GM21526 (cell line): ENCODE data around the gene ZMPSTE24.
"Not testable (repeated sequence)": the region's sequence is repeated elsewhere in the genome, so short reads cannot be mapped to it uniquely, and the experiment has no call there.

Experiments used
- ATAC-seq: cut with Tn5 transposase; IDR thresholded peaks from one replicate; pipeline ENCODE4 v1.9.1; 2021; ENCODE audit warnings: moderate library complexity; ENCODE audit not compliant: unreplicated experiment, low FRiP score

Gene ZMPSTE24

DNA sequence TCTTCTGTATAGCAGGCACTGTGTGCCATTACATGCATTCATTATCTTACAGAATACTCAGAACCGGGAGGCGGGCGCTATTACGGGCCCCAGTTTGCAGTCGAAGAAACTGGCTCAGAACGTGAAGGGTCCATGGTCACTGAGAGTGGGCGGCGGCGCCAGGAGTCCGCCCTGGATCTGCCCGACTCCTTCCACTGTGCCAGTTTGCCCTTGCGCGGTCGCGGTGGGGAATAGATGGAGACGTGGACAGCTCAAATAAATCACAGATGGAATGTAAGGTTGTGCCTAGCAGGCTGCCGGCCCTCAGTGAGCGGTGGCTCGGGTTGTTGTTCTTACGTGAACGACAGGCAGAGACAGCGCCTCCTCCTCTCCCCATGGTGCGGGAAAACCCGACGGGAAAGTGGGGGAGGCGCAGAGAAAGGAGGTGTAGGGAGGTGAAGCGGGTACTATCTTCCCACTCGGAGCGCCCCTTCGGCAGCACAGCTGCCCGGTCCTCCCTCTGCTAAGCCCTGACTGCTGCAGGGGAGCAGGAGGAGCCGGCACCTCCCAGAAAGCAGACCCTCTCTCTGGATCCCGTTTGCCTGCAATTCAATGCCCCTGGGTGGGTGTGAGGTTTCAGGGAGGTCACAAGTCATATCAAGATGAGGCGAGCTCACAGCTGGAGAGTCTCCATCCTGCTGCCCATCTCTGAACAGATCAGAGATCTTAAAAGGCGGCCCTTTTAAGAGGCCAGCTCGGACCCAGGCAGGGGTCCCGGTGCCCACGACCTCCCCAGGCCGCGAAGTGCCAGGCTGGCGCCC is 58.0 kb downstream of the ZMPSTE24 start:
- ATAC-seq: no peak

DNA sequence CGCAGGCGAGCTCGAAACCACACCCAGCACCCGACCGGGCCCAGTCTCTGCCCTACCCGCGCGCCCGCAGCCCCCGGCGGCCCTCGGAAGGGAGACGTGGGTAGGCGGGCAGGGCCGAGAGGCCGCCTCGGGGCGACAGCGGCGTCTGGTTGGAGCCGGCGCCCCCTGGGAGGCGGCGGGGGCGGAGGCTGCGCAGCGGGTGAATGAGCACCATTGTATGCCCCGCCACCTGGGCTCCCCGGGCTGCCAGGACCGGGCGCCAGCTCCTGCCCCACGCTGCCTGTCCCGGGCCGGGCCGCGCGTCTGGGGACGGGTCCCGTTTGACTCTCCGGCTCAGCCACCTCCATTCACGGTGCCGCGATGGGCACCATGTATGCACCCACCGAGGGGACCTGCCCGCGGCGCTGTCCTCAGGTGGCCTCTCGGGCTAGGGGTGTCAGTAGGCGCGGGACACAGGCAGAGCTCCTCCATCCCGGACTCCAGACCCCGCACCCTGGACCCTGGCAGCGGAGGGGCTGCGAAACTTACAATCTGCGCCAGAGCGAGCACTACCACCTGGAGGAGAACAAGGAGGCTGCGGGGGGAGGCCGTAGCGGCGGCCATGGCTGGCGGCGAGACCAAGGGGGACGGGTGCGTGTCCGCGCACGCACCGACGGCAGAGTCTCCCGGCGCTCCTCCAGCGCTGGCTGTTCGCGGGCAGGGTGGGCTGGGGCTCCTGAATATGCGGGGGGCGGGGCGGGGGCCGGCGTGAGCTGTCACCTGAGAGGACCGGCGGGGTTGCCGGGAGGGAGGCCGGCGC is 58.8 kb downstream of the ZMPSTE24 start, which contains the start of gene COL9A2:
Gene COL9A2, minus strand, starts transcription at position 692 of the 799 bp plus-strand sequence. Its CDS starts 89 bp downstream, at position 603.
- ATAC-seq: no peak

DNA sequence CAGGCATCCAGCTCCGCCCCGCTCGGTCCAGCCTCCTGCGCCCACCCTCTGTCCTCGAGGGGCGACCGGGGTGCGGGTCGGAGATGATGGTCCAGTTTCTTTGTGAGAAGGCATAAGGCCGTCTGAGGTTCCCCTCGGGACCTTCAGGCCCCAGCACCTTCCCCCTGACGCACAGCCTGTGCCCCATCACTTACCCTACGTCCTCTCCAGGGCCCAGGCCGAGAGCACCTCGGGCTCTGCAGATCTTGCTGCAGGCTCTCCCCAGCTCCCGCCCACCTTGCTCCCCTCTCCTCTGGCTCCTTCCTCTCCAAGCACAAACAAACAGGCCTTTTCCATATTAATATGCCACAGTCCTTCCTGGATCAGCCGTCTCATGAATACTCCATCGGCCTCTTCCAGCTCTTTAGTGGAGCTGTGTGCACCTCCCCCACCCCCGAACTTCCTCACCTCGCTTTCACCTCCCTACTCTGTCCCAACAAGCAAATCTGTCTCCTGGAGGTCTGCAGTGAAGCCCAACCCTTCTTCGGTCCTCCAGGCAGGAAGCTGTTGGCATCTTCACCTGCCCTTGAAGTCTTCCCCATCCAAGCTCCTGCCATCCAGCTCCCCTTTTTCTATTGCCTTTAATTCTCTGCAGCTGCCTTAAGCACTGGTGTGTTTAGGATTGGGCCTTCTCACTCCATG is 59.5 kb downstream of the ZMPSTE24 start:
- ATAC-seq: no peak

DNA sequence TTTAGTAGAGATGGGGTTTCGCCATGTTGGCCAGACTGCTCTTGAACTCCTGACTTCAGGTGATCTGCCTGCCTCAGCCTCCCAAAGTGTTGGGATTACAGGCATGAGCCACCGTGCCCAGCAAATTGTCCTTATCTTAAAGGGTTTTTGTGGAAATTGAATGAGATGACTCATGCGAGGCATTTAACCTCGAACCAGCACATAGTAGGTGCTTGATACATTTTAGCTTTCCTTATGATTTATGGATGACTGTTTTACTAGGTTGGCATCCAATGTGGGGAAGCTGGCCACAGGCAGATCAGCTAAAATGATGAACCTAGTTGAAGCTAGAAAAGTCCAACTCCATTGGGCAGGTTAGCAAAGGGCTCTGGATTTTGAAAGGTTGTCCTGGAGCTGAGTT is 60.4 kb downstream of the ZMPSTE24 start:
- no peak for ATAC-seq

DNA sequence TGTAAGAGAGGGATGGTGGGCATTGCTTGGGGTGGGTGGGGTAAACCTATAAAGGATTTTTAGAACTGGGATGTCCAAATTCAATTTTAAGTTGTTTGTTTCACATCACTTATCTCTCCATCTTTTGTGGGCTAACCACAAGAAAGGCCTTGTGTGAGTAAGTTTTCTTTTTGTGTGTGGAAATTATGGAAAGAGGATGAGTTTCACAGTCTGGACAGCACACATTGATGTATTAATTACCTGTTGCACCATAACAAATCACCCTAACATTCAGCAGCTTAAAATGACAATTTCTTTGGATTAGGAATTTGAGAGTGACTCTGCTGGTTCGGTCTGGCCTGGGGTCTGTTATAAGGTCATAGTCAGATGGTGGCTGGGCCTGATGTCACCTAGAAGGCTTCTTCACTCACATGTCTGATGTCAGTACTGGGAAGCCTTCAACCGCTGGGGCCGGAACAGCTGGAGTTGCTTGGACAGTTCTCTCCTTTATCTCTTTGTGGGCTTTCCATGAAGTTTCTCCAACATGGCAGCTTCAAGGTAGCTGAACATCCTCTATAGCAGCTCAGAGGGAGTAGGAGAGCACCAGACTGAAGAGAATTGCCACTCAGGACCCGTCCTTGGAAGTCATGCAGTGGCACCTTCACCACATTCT is 61.1 kb downstream of the ZMPSTE24 start:
- ATAC-seq: no peak

DNA sequence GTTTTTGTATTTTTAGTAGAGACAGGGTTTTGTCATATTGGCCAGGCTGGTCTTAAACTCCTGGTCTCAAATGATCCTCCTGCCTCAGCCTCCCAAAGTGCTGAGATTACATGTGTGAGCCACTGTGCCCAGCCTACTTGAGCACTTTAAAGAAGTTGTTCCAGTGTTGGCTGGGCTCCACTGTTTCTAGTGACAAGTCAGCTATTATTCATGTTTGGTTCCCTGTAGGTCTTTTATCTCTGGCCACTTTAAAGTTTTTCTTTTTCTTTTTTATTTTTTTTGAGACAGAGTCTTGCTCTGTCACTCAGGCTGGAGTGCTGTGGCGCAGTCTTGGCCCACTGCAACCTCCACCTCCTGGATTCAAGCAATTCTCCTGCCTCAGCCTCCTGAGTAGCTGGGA is 73.4 kb downstream of the ZMPSTE24 start:
- not testable (repeated sequence) for ATAC-seq

DNA sequence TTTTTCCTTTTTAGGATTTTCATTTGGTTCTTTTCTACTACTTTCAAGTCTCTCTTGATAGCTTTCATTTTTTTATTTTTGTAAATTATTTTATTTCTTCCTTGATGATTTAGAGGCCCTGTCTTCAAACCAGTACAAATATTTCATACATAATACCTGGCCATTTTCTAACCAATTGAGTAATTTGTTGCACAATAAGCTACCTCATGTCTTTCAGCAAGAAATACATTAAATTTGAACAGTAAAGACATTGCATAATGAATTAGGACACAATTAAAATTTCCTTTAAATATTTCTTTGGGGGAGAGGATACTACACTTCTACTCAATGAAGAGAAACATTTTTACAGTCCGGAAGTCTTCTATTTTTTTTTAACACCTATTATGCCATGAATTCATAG is 74.7 kb downstream of the ZMPSTE24 start:
- ATAC-seq: no peak

DNA sequence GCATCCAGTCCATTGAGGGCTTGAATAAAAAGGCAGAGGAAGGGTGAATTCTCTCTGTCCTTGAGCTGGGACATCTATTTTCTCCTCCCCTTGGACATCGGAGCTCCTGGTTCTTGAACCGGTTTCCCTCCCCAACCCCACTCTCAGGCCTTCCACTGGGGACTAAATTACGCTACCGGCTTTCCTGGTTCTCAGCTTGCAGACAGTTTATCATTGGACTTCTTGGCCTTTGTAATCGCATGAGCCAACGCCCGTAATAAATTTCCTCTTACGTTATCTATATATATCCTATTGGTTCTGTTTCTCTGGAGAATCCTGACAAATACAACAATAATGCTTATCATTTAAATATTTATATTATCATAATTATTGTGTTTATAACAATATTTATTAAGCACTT is 79.4 kb downstream of the ZMPSTE24 start:
- no peak for ATAC-seq

DNA sequence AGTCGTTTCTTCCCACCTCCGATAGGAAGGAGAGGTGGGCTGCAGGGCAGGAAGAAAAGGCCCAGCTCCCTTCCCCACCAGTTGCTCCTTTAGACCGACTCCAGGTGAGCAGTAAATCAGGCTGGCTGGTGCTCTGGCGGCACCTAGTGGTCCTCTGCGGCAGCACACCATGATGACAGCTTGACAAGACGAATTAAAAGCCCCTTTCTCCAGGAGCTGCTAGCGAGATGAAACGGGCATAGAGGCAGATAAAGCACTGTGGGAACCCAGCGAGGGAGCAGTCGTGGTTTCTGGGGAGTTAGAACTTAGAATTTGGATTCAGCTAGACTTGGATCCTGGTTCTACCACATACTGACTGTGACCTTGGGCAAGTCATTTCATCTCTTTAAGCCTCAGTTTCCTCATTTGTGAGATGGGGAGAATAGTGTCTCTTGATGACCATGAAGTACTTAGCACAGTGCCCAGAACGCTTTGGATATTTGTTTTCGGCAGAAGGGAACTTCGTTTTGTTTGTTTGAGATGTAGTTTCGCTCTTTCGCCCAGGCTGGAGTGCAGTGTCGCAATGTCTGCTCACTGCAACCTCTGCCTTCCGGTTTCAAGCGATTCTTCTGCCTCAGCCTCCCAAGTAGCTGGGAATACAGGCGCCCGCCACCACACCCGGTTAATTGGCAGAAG is 80.8 kb downstream of the ZMPSTE24 start:
- no peak for ATAC-seq

DNA sequence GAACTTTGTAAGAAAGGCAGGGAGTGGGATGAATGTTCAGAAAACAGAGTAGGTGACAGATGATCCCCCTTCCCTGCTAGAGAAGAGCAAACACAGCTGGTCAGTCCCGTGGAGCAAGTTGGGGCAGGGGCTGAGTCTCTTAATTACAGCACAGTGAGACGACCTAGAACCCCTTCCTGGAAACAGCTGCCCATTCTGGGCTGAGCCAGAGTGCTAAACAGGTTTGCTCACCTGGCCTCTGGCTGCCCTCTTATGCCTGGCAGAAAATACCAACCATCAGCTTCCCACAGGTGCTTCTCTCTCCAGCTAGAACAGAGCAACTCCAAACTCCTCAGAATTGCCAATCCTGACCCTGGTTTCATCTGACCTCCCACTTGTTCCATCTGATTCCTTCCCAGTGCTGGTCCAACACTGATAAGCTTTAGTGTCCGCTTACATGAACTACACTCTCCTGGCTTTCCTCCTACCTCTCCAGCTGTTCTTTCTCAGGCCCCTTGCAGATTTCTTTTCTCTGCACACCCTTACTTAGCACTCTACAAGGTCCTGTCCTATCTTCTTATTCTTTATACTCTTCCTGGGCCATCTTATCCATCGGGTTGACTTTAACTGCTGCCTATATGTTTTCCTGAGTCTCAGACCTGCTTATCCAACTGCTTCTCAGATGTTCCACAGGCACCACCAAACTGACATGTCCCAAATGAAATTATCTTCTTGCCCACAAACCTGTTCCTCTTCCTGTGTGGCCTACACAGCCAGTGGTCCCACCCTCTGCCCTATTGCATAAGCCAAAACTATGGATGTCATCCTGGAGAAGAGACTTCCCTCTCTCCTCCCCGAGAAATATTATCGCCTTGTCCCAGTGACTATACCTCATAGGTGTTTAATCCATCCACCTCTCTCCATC is 81.6 kb downstream of the ZMPSTE24 start:
- ATAC-seq: no peak

DNA sequence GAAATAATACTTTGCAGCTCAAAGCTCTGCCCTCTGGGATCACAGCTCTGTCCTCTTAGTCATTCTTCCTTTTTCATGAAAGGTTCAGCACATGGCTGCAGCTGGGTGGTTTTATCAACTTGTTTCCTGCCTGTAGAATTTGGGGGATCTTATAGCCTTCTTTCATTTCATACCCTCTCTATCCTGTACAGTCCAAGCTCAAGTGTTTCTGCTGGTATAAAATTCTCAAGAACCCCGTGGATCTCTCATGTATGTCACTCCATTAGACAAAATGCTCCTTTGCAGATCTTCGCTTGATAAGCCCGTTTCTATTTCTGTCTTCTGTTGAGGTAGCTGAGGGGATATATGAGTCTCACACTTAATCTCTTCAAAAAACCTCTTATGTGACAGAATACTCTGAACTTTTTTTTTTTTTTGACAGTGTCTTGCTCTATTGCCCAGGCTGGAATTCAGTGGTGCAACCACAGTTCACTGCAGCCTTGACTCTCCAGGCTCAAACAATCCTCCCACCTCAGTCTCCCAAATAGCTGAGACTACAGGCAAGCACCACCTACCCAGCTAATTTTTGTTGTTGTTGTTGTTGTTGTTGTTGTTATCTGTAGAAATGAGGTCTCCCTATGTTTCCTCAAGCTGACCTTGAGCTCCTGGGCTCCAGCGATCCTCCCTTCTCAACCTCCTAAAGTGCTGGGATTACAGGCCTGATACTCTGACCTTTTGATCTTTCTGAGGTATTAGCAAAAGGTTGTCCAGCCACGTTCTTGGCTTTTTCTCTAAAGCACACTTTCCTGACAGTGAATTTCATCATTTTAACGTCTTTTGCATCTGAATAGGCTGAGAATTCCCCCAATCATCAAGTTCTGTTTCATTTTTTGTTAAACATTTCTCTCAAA is 83.7 kb downstream of the ZMPSTE24 start:
- no peak for ATAC-seq

DNA sequence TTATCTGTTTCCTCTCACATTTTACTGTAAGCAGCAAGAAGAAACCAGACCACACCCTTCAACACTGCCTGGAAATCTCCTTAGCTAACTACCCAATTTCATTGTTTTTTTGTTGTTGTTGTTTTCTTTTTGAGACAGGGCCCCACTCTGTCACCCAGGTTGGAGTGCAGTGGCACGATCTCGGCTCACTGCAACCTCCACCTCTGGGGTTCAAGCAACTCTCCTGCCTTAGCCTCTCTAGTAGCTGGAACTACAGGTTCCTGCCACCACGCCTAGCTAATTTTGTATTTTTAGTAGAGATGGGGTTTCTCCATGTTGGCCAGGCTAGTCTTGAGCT is 84.3 kb downstream of the ZMPSTE24 start:
- not testable (repeated sequence) for ATAC-seq
